Activated B cell treated with CpG ODN at 0.5 μM for 24 hours (primary cell): ENCODE results near the gene EPS8L2. TPM values are rescaled to one million over a fixed set of nuclear protein-coding genes. Genes with fewer than 3 reads are reported as not detected.

Experiments
- ATAC-seq: fragments of 200-7000 bp; cut with Tn5 transposase; one replicate; pipeline ENCODE4 v1.10.0; 2021; ENCODE audit warnings: low read depth, mild to moderate bottlenecking, moderate library complexity
- CTCF ChIA-PET: fragments of 350-600 bp; sonication (Branson Sonifier 250); formaldehyde crosslinking; loops from one replicate; lab custom pipeline; 2021; ENCODE audit warnings: antibody characterized with exemption; lab: Charles Lee
- POLR2A ChIA-PET: fragments of 350-600 bp; sonication (Branson Sonifier 250); formaldehyde crosslinking; loops from one replicate; lab custom pipeline; 2021; ENCODE audit warnings: antibody characterized with exemption; lab: Charles Lee
- DNase-seq: peaks from one replicate; pipeline ENCODE4 v3.0.0; 2022
- H3K27ac Mint-ChIP-seq: one replicate; pipeline ENCODE4 v1.8.0; 2020; ENCODE audit warnings: mixed read lengths
- H3K27me3 Mint-ChIP-seq: one replicate; pipeline ENCODE4 v1.8.0; 2021; ENCODE audit warnings: mixed read lengths
- H3K36me3 Mint-ChIP-seq: one replicate; pipeline ENCODE4 v1.8.0; 2021; ENCODE audit warnings: low read depth, mixed read lengths
- H3K4me1 Mint-ChIP-seq: one replicate; pipeline ENCODE4 v1.8.0; 2021; ENCODE audit warnings: mixed read lengths
- H3K4me3 Mint-ChIP-seq: one replicate; pipeline ENCODE4 v1.8.0; 2020; ENCODE audit warnings: mild to moderate bottlenecking, mixed read lengths
- H3K9me3 Mint-ChIP-seq: one replicate; pipeline ENCODE4 v1.8.0; 2020; ENCODE audit warnings: mixed read lengths
- CTCF ChIP-seq: fragments of 200-600 bp; IDR thresholded peaks from one replicate; pipeline ENCODE4 v1.8.0; 2022; ENCODE audit warnings: antibody characterized with exemption, mild to moderate bottlenecking
- intact Hi-C: fragments of 100-400 bp; cut with micrococcal nuclease; formaldehyde crosslinking; loops from one replicate; pipeline ENCODE4 v1.15.1; 2024
- total RNA-seq: library from RNA; stranded (reverse); gene quantifications from 2 replicates; pipeline ENCODE4 v1.2.3, GENCODE V29; 2022

Gene EPS8L2
- total RNA-seq, 1 donor from 2014 or later: 5.9 TPM

- Mint-ChIP-seq H3K4me3 (no peak overlapping the region), H3K27ac (no peak overlapping the region), H3K27me3 (peaks cover 6% of the 10 kb centered on the region), H3K9me3 (no peaks in the 10 kb centered on the region), H3K4me1 (peaks cover 11% of the 10 kb centered on the region), H3K36me3 (no peaks in the 10 kb centered on the region)
- ChIA-PET POLR2A (interaction anchor here (0.9 to 2.0 kb wide), 2 partner anchors 21 to 32 kb away, joined by 3 to 5 read pairs; partner anchors contain the start of gene TMEM80), CTCF (interaction anchor here (1.2 to 8.8 kb wide), 5 partner anchors 20 to 76 kb away, joined by 3 to 70 read pairs (median 7); partner anchors contain the start of genes DEAF1, TALDO1 and TMEM80)
- no peak for TF ChIP-seq CTCF
- no peak for ATAC-seq
- DNase-seq: no peak
- intact Hi-C loops: loop anchor here (5.0 kb wide), 1 partner anchor 110 kb away; the partner anchor contains the start of gene IRF7
Measured at GRCh38 chr11:727281-727701, 21.3 kb downstream of the EPS8L2 start.

DNA sequence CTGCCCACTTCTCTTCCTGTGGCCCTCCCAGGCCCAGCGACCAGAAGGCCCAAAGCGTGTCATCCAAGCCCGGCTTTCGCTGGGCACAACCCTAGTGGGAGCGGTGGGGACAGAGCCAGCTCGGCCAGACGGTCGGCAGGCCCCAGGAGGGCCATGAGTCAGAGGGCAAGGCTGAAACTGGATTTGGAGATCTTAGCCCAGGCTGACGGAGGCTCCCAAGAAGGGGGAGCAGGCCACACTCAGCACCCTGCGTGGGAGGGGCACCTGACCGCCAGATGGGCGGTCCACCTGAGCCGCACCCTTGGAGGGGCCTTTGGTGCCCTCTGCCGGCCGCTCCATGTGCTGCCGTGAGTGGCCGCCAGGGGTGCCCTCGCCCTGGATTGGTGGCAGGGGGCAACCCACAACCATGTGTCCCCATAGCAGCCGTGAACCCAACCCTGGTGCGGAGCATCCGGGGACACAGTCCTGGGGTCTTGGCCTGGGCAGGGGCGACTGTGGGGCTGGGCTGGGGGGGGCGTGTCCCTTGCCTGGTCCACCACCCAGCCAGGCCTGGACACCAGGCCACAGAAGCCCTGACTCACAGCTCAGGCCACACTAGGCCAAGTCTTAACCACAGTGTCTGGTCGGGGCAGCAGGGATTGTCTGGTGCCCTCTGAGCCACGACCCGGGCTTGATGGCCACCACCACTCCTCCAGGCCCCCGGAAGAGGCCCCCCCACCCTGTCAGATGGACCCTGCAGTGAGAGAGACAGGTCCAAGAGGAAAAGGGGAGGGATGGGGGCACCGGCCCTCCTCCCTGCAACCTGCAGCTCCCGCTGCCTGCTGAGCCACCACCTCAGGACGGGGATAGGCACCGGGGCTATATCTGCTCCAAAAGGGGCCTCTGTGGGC lies 22.1 kb downstream of the EPS8L2 start:
- peak; percentile 91 for TF ChIP-seq CTCF
- no peak overlapping the region for H3K27ac Mint-ChIP-seq
- peaks cover 5% of the 10 kb centered on the region for H3K27me3 Mint-ChIP-seq
- peaks cover 8% of the 10 kb centered on the region for H3K4me1 Mint-ChIP-seq
- no peaks in the 10 kb centered on the region for H3K36me3 Mint-ChIP-seq
- ChIA-PET CTCF (interaction anchor here (0.8 to 8.8 kb wide), 6 partner anchors 20 to 77 kb away, joined by 3 to 70 read pairs (median 5); partner anchors contain the start of genes DEAF1, TALDO1 and TMEM80), POLR2A (interaction anchor here (2.0 kb wide), 1 partner anchor 32 kb away, joined by 5 read pairs; the partner anchor contains the start of gene TMEM80)
- ATAC-seq: peak; percentile 85
- intact Hi-C loops: loop anchor here (1.0 to 5.0 kb wide), 5 partner anchors 19 to 173 kb away; partner anchors contain the start of genes IRF7 and TALDO1
- peak; percentile 79 for DNase-seq
- H3K9me3 Mint-ChIP-seq: no peaks in the 10 kb centered on the region
- no peak overlapping the region for H3K4me3 Mint-ChIP-seq

GRCh38 chr11:728901-729491 lies 23.0 kb downstream of the EPS8L2 start:
- ChIA-PET POLR2A (interaction anchor here (2.0 kb wide), 1 partner anchor 33 kb away, joined by 5 read pairs; the partner anchor contains the start of gene TMEM80), CTCF (interaction anchor here (0.8 to 8.8 kb wide), 3 partner anchors 19 to 74 kb away, joined by 3 to 70 read pairs (median 7); partner anchors contain the start of genes DEAF1, TALDO1 and TMEM80)
- DNase-seq (no peak), ATAC-seq (no peak)
- Mint-ChIP-seq H3K9me3 (no peaks in the 10 kb centered on the region), H3K27ac (no peak overlapping the region), H3K4me3 (no peak overlapping the region), H3K27me3 (peaks cover 4% of the 10 kb centered on the region), H3K36me3 (no peaks in the 10 kb centered on the region), H3K4me1 (peaks cover 4% of the 10 kb centered on the region)
- TF ChIP-seq CTCF: no peak
- intact Hi-C loops: loop anchor here (1.0 to 5.0 kb wide), 5 partner anchors 18 to 174 kb away; partner anchors contain the start of genes IRF7 and TALDO1

- ChIA-PET CTCF (no interaction called here), POLR2A (no interaction called here)
- H3K4me3 Mint-ChIP-seq: no peak overlapping the region
- no peak overlapping the region for H3K27ac Mint-ChIP-seq
- no peak for TF ChIP-seq CTCF
- no peak for ATAC-seq
- H3K27me3 Mint-ChIP-seq: peaks cover 4% of the 10 kb centered on the region
- peaks cover 4% of the 10 kb centered on the region for H3K4me1 Mint-ChIP-seq
- DNase-seq: no peak
- H3K36me3 Mint-ChIP-seq: no peaks in the 10 kb centered on the region
- H3K9me3 Mint-ChIP-seq: no peaks in the 10 kb centered on the region
- intact Hi-C loops: loop anchor here (2.0 to 5.0 kb wide), 2 partner anchors 17 to 112 kb away; partner anchors contain the start of genes IRF7 and TALDO1
Measured at GRCh38 chr11:729492-730074, 23.6 kb downstream of the EPS8L2 start.
